Ectodermal cell (in vitro differentiated cells): Measurements from ENCODE around the gene C2orf69. TPM values are rescaled to one million over a fixed set of nuclear protein-coding genes. Genes with fewer than 3 reads are reported as not detected.

ENCODE experiments used
- H3K27ac ChIP-seq: 2 replicates; pipeline ENCODE4 v1.7.0; 2013; ENCODE audit warnings: mild to moderate bottlenecking, low read depth, low read length; ENCODE audit not compliant: insufficient read depth, poor library complexity, severe bottlenecking
- H3K27me3 ChIP-seq: 2 replicates; pipeline ENCODE4 v1.7.0; 2013; ENCODE audit warnings: mild to moderate bottlenecking, low read length; ENCODE audit not compliant: insufficient read depth, control insufficient read depth, poor library complexity, severe bottlenecking
- H3K36me3 ChIP-seq: one replicate; pipeline ENCODE4 v1.7.0; 2013; ENCODE audit warnings: low read length; ENCODE audit not compliant: control insufficient read depth, insufficient read depth
- H3K4me1 ChIP-seq: one replicate; pipeline ENCODE4 v1.7.0; 2013; ENCODE audit warnings: low read length; ENCODE audit not compliant: control insufficient read depth, insufficient read depth
- H3K4me3 ChIP-seq: 2 replicates; pipeline ENCODE4 v1.7.0; 2013; ENCODE audit warnings: low read depth, low read length, control low read depth; ENCODE audit not compliant: insufficient read depth
- H3K9me3 ChIP-seq: 2 replicates; pipeline ENCODE4 v1.7.0; 2013; ENCODE audit warnings: mild to moderate bottlenecking, low read length, moderate library complexity; ENCODE audit not compliant: control insufficient read depth
- WGBS, 2 experiments: methylation state at CpG; one replicate each; pipeline ENCODE4 v1.1.7; 2013; ENCODE audit warnings: missing lambda C conversion rate in 2 of 2; 5-methylcytosine and 5-hydroxymethylcytosine counted together
- polyA plus RNA-seq, 4 experiments: library from polyadenylated mRNA; stranded (reverse); fragments of 50-300 nt; gene quantifications; one replicate each; pipeline ENCODE4 v1.2.3, GENCODE V29; 2013

The C2orf69 gene, protein sequence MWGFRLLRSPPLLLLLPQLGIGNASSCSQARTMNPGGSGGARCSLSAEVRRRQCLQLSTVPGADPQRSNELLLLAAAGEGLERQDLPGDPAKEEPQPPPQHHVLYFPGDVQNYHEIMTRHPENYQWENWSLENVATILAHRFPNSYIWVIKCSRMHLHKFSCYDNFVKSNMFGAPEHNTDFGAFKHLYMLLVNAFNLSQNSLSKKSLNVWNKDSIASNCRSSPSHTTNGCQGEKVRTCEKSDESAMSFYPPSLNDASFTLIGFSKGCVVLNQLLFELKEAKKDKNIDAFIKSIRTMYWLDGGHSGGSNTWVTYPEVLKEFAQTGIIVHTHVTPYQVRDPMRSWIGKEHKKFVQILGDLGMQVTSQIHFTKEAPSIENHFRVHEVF
- polyA plus RNA-seq (2013, experiment 1 of 4): 24.4 TPM
- polyA plus RNA-seq (2013, experiment 2 of 4): 23.1 TPM
- 19.7 TPM for polyA plus RNA-seq (2013, experiment 3 of 4)
- polyA plus RNA-seq (2013, experiment 4 of 4): 19.9 TPM

DNA sequence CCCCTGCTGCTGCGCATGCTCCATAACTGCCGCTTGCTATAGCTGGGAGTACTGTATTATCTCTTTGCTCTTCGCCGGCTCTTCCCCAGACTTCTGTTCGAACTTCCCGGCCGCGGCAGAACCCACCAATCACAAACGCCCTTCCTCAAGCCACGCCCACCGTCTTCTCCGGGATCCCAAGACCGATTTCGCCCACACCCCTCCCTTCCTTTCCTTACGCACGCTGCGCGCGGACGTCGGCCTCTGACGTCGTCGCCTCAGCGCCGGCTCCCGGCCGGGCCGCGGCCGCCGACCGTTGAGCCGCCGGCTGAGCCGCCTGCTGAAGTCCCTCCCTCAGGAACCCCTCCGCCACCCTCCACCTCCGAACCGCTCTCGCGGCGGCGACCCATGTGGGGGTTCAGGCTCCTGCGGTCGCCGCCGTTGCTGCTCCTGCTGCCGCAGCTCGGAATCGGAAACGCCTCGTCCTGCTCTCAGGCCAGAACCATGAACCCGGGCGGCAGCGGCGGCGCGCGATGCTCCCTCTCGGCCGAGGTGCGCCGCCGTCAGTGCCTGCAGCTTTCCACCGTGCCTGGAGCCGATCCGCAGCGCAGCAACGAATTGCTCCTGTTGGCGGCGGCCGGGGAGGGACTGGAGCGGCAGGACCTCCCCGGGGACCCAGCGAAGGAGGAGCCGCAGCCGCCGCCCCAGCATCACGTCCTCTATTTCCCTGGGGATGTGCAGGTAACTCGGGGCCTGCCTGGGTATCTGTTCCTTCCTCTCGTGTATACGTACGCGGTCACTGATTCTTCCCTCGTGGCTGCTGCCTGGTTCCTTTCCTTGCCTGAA is at the start of gene C2orf69:
Gene C2orf69 (plus strand): TSS at position 242 of the 825 bp plus-strand sequence. CDS start 146 bp downstream, at position 388.
- peak within 1 kb of the TSS; percentile 85 for H3K4me3 ChIP-seq
- H3K27me3 ChIP-seq: no peaks in the 10 kb centered on the region
- H3K27ac ChIP-seq: peak within 1 kb of the TSS; percentile 88
- H3K36me3 ChIP-seq: peaks cover 15% of the 10 kb centered on the region
- WGBS, 2 experiments: 0% methylated on average over 85 of the region's 85 CpGs
- no peaks in the 10 kb centered on the region for H3K9me3 ChIP-seq
- peaks cover 5% of the 10 kb centered on the region for H3K4me1 ChIP-seq

DNA sequence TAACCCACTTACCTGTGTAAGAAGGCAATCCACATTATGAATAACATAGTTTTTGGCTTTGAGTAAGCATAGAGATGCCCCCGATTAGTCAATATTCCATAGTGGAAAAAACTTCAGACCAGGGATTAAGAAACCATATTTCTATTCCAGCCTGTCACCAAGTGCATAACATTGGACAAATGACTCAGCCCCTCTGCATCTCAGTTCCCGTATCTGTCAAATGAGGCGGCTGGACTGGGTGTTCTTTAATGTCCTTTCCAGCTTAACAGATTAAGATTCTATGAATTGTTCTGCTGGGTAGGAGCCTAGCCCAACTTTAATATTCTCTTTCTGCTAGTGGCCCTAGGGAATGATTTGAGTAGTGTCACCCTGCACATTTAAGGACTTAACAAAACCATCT is 48.3 kb upstream of the C2orf69 start:
- Histone ChIP-seq H3K9me3 (no peaks in the 10 kb centered on the region), H3K4me3 (no peak overlapping the region), H3K27ac (no peak overlapping the region), H3K4me1 (no peaks in the 10 kb centered on the region), H3K36me3 (no peaks in the 10 kb centered on the region), H3K27me3 (no peaks in the 10 kb centered on the region)
- WGBS, 2 experiments: 90 to 92% methylated on average over 3 of the region's 3 CpGs

DNA sequence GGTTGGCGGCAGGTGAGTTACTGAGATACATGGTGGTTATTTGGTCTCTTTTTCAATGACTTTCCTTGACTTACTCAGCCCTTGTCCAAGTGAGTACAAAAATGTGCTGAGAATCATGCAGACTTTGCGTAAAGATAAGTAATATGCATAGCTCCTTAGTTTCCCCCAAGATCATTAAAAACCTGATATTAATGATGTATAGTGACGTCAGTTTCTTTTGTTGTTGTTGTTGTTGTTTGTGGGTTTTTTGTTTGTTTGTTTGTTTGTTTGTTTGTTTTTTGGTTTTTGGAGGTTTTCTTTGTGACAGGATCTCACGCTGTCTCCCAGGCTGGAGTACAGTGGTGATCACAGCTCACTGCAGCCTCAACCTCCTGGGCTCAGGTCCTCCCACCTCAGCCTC is 45.2 kb upstream of the C2orf69 start:
- 92 to 98% methylated on average over 4 of the region's 4 CpGs for WGBS, 2 experiments
- Histone ChIP-seq H3K9me3 (no peaks in the 10 kb centered on the region), H3K27ac (no peak overlapping the region), H3K27me3 (no peaks in the 10 kb centered on the region), H3K36me3 (no peaks in the 10 kb centered on the region), H3K4me1 (peaks cover 16% of the 10 kb centered on the region), H3K4me3 (no peak overlapping the region)

DNA sequence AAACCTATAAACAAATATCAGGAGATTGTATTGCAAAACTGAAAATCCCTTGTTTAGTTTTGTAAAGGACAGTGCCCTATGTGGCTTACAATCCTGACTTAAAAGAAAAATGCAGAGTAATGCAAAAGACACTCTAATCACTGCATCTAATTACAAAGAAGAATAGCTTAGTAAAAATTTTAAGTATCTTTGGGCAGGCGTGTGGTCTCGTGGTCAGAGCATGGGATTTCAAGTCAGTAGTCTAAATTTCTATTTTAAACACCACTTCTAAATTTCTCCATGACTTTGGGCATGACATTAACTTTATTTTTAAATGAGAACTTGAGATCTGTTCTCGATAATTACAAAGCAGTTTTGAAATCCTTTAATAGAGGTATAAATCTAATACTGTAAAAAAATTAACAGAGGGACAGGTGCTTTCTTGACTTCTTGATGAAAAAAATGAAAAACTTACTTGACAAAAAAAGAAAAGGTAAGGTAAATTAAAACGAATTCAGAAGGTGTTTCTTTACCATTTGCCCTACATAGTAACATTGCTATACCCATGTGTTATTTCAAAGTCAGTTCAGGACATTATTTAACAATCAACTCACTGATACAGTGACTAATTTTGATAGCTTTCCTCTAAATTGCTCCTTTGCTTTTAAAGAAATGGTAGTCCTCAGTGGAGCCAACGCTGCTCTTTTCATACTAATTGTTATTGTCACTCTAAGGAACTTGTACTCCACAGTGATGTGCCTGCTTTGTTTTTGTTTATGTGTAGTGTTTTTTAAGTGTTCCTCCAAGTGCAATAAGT is 42.5 kb upstream of the C2orf69 start:
- peaks cover 16% of the 10 kb centered on the region for H3K4me1 ChIP-seq
- H3K27ac ChIP-seq: no peak overlapping the region
- 19 to 22% methylated on average over 2 to 4 of the region's 5 CpGs for WGBS, 2 experiments
- no peaks in the 10 kb centered on the region for H3K36me3 ChIP-seq
- H3K4me3 ChIP-seq: no peak overlapping the region
- H3K27me3 ChIP-seq: no peaks in the 10 kb centered on the region
- H3K9me3 ChIP-seq: no peaks in the 10 kb centered on the region

DNA sequence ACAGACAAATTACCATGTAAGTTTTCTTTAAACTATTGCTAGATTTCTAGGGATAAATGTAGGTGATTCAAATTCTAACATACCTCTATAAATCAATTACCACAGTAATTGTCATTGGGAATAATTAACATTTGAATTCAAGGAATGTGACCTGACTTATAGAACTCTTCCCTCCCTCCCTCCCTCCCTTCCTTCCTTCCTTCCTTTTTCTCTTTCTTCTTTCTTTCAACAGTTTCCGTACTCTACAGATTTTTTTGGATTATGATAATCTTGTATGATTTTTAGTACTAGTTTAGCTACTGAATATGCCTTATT is 41.9 kb upstream of the C2orf69 start:
- H3K9me3 ChIP-seq: peaks cover under 1% of the 10 kb centered on the region
- H3K4me3 ChIP-seq: no peak overlapping the region
- no peaks in the 10 kb centered on the region for H3K27me3 ChIP-seq
- WGBS, 2 experiments: no CpG with 5 or more reads among the region's 1 CpG
- H3K4me1 ChIP-seq: peaks cover 16% of the 10 kb centered on the region
- no peak overlapping the region for H3K27ac ChIP-seq
- no peaks in the 10 kb centered on the region for H3K36me3 ChIP-seq

DNA sequence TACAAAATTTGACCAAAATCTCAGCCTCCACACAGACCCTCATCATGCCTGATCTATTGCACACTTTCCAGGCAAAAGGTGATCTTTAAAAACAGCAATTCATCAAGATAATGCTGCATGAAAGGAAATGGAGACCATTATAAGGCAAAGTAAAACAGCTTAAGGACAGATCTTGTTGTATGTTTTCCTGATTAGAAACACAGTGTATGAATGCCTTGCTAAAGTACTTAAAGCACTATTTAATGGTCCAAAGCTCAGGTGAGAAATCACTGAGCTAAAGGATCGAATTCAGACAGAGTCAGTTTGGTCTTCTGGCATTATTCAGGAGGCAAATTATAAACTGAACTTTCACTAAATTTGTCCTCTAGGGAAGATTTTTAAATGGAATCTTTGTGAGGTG is 41.4 kb upstream of the C2orf69 start:
- H3K4me1 ChIP-seq: peaks cover 16% of the 10 kb centered on the region
- H3K9me3 ChIP-seq: peaks cover 3% of the 10 kb centered on the region
- no peak overlapping the region for H3K27ac ChIP-seq
- no peaks in the 10 kb centered on the region for H3K36me3 ChIP-seq
- no peak overlapping the region for H3K4me3 ChIP-seq
- WGBS, 2 experiments: 47 to 58% methylated on average over 1 of the region's 1 CpG
- H3K27me3 ChIP-seq: no peaks in the 10 kb centered on the region

DNA sequence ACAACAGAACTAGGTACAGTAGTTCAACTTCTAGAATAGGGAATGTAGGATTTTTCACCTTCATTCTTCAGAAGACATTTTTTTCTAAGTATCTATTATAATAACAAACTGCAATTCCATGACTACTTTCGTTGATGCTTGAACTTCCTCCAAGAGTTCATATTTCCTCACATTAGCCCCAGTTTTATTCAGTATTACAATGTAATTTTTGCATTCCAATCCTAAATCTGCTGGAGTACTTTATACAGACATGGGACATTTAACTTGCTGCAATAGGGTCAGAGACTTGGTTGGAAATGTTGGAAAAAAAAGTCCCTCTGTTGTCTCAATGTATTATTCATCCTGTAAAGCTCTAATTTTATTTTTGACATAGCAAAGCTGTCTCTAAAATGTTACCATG is 40.5 kb upstream of the C2orf69 start:
- Histone ChIP-seq H3K9me3 (peaks cover 3% of the 10 kb centered on the region), H3K36me3 (no peaks in the 10 kb centered on the region), H3K4me3 (no peak overlapping the region), H3K4me1 (peaks cover 16% of the 10 kb centered on the region), H3K27me3 (no peaks in the 10 kb centered on the region), H3K27ac (no peak overlapping the region)
- WGBS, 2 experiments: 82 to 96% methylated on average over 1 of the region's 1 CpG

DNA sequence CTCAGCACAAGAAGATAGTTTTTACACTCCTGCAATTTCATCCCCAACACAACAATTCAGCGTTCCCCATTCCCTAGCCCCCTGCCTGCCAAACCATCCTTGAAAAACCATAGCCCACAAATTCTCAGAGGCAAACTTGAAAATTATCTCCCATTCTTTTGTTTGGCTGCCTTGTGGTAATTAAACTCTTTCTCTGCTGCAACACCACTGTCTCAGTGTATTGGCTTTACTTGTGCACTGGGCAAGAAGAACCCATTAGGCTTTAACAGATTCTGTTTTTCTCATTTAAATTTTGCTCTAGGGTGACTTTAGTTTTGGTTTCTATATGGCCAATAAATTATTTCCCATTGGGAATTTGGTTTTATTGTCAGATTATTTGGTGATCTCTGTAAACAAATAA is 36.9 kb upstream of the C2orf69 start:
- no peaks in the 10 kb centered on the region for H3K36me3 ChIP-seq
- peaks cover 3% of the 10 kb centered on the region for H3K9me3 ChIP-seq
- no peak overlapping the region for H3K4me3 ChIP-seq
- H3K4me1 ChIP-seq: peaks cover 11% of the 10 kb centered on the region
- 97 to 98% methylated on average over 1 of the region's 1 CpG for WGBS, 2 experiments
- H3K27ac ChIP-seq: no peak overlapping the region
- no peaks in the 10 kb centered on the region for H3K27me3 ChIP-seq

DNA sequence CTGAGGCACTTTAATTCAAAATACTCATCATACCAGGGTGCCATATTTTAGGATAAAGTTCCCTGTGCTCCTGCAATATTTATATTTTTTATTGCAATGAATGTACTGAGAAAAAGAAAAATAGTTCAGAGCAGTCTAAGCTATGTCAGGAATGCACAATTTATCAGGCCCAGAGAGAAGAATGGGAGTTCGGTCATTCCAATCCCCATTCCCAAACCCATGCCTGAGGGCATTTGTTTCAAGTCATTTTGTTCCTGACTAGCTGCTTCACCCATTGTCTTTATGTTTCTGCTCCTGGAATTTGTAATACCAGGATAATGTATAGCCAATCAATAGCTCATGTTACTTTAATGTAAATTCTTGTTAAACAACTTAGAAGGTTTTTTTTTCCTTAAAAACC is 35.7 kb upstream of the C2orf69 start:
- WGBS, 2 experiments: 92 to 95% methylated on average over 1 of the region's 1 CpG
- H3K36me3 ChIP-seq: no peaks in the 10 kb centered on the region

DNA sequence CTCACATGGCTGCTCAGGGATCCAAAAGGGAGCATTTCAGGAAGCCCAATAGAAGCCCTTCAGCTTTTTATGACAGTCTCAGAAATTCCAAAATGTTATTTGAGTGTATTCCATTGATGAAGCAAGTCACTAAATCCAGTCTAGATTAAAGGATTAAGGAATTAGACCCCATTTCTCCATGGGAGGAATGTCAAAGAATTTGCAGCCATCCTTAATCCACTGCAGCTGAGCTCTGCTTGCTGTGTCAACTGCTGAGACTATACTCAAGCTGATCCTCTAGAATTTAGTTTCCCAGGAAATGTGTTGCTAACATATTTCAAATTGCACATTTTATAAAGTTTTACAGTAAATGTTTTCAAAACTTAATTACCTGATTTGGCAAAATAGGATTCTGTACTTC is 28.4 kb upstream of the C2orf69 start:
- Histone ChIP-seq H3K27ac (peak overlapping the region; percentile 27), H3K4me3 (no peak overlapping the region), H3K36me3 (no peaks in the 10 kb centered on the region), H3K4me1 (no peaks in the 10 kb centered on the region), H3K27me3 (no peaks in the 10 kb centered on the region), H3K9me3 (no peaks in the 10 kb centered on the region)

More for the DNA sequence above, 35.7 kb upstream of the C2orf69 start:
- Histone ChIP-seq H3K27ac (no peak overlapping the region), H3K4me1 (peaks cover 3% of the 10 kb centered on the region), H3K9me3 (peaks cover 3% of the 10 kb centered on the region), H3K27me3 (no peaks in the 10 kb centered on the region), H3K4me3 (no peak overlapping the region)
